Measurements from ENCODE around the gene RINL.

The RINL gene

GRCh38 chr19:38915329-38916321, 37.5 kb upstream of the RINL start:
- no peaks in the 10 kb centered on the region for H3K4me1 ChIP-seq (ENCODE audit: insufficient read depth, low read length)
- ATAC-seq (ENCODE audit: insufficient read depth, low read depth) (no peak), DNase-seq (no peak)
- no peak overlapping the region for H3K9ac ChIP-seq (ENCODE audit: low read depth, low read length)
- TF ChIP-seq, protein P1, sequence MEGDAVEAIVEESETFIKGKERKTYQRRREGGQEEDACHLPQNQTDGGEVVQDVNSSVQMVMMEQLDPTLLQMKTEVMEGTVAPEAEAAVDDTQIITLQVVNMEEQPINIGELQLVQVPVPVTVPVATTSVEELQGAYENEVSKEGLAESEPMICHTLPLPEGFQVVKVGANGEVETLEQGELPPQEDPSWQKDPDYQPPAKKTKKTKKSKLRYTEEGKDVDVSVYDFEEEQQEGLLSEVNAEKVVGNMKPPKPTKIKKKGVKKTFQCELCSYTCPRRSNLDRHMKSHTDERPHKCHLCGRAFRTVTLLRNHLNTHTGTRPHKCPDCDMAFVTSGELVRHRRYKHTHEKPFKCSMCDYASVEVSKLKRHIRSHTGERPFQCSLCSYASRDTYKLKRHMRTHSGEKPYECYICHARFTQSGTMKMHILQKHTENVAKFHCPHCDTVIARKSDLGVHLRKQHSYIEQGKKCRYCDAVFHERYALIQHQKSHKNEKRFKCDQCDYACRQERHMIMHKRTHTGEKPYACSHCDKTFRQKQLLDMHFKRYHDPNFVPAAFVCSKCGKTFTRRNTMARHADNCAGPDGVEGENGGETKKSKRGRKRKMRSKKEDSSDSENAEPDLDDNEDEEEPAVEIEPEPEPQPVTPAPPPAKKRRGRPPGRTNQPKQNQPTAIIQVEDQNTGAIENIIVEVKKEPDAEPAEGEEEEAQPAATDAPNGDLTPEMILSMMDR (IDR thresholded peaks at IDR 0.05; ENCODE audit: borderline replicate concordance, extremely low read depth, low read length, poor library complexity, severe bottlenecking): no peak
- TF ChIP-seq EZH2 (IDR thresholded peaks at IDR 0.05; ENCODE audit: borderline replicate concordance, low read depth, low read length, severe bottlenecking): no peak
- no peaks in the 10 kb centered on the region for H3K9me3 ChIP-seq (ENCODE audit: insufficient read depth, low read length, severe bottlenecking)
- H3K79me2 ChIP-seq (ENCODE audit: insufficient read depth, low read length): no peaks in the 10 kb centered on the region
- no peak overlapping the region for H3K27ac ChIP-seq (ENCODE audit: low read length)
- H3K4me3 ChIP-seq (ENCODE audit: low read depth in 1 of 2, low read length in 2 of 2): no peak overlapping the region
- no peak overlapping the region for H3K4me2 ChIP-seq (ENCODE audit: insufficient read depth, low read length)
- no peaks in the 10 kb centered on the region; the same call in 1 of the 2 replicates for H4K20me1 ChIP-seq (ENCODE audit: insufficient read depth, low read length)
- H2AFZ ChIP-seq (ENCODE audit: low read depth, low read length): no peak overlapping the region
- no peaks in the 10 kb centered on the region for H3K27me3 ChIP-seq (ENCODE audit: insufficient read depth, low read length, poor library complexity)
- H3K36me3 ChIP-seq (ENCODE audit: insufficient read depth, low read length): peaks cover 8% of the 10 kb centered on the region

DNA sequence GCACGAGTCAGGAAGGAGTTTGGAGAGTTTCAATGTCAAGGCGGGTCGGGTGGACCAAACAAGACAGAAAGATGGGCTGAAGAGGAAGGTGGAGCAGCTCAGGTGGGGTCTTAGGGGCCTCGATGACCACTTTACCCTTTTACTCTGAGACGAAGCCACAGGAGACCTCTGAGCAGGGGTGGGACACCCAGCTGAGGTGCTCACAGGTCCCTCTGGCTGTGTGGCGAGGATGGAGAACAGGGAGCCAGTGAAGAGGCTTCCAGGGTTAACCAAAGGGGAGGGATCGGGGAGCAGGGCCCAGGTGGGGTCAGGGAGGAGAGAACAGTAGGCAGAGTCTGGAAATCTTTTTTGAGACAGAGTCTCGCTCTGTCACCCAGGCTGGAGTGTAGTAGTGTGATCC, 35.9 kb upstream of the RINL start:
- H3K4me3 ChIP-seq (ENCODE audit: low read depth in 1 of 2, low read length in 2 of 2): no peak overlapping the region
- no peak overlapping the region for H3K4me2 ChIP-seq (ENCODE audit: insufficient read depth, low read length)
- no peak overlapping the region for H2AFZ ChIP-seq (ENCODE audit: low read depth, low read length)
- no peak for TF ChIP-seq EZH2 (IDR thresholded peaks at IDR 0.05; ENCODE audit: borderline replicate concordance, low read depth, low read length, severe bottlenecking)
- TF ChIP-seq, protein P1 (IDR thresholded peaks at IDR 0.05; ENCODE audit: borderline replicate concordance, extremely low read depth, low read length, poor library complexity, severe bottlenecking): no peak
- no peak for ATAC-seq (ENCODE audit: insufficient read depth, low read depth)
- no peak overlapping the region for H3K9ac ChIP-seq (ENCODE audit: low read depth, low read length)
- H3K27ac ChIP-seq (ENCODE audit: low read length): no peak overlapping the region
- DNase-seq: no peak
- no peaks in the 10 kb centered on the region for H4K20me1 ChIP-seq (ENCODE audit: insufficient read depth, low read length)
- H3K36me3 ChIP-seq (ENCODE audit: insufficient read depth, low read length): peaks cover 6% of the 10 kb centered on the region
- H3K9me3 ChIP-seq (ENCODE audit: insufficient read depth, low read length, severe bottlenecking): no peaks in the 10 kb centered on the region
- H3K27me3 ChIP-seq (ENCODE audit: insufficient read depth, low read length, poor library complexity): no peaks in the 10 kb centered on the region
- H3K79me2 ChIP-seq (ENCODE audit: insufficient read depth, low read length): no peaks in the 10 kb centered on the region
- H3K4me1 ChIP-seq (ENCODE audit: insufficient read depth, low read length): no peaks in the 10 kb centered on the region

DNA sequence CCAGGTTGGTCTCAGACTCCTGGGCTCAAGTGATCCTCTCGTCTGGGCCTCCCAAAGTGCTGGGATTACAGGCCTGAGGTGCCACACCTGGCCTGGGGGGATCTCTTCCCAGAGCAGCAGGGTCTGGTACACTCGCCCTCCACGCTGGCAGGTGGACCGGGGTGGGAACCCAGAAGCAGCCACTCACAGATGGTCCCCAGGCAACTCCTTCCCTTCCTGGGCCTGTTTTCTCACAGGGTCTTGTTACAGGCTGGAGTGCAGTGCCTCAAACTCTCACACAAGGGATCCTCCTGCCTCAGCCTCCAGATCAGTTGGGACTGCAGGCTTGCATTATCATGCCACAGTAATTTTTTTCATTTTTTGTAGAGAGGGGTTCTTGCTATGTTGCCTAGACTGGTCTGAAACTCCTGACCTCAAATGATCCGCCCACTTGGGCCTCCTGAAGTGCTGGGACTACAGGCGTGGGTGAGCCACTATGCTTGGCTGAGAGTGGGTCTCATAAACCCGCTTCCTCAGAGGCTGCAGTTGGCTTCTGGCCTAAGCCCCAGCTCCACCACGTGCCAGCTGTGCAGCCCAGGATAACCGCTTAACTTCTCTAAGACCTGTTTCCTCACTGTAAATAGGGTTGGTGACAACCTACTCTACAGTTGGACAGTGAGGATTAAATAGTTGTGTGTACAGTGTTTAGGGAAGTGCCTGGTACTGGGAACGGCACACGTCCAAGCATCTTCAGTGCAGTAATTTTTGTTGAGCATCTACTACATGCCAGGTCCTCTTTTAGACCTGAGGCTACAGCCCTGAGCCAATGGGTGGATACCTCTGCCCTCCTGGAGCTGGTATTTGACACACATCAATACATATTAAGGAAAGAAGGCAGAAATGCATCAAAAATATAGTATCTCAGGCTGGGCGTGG, 34.8 kb upstream of the RINL start:
- DNase-seq (peak; percentile 19), ATAC-seq (ENCODE audit: insufficient read depth, low read depth) (peak; percentile 22; the same call in 2 of the 3 replicates)
- H3K4me1 ChIP-seq (ENCODE audit: insufficient read depth, low read length): no peaks in the 10 kb centered on the region
- no peaks in the 10 kb centered on the region for H3K9me3 ChIP-seq (ENCODE audit: insufficient read depth, low read length, severe bottlenecking)
- no peak overlapping the region for H3K4me2 ChIP-seq (ENCODE audit: insufficient read depth, low read length)
- H3K9ac ChIP-seq (ENCODE audit: low read depth, low read length): no peak overlapping the region
- TF ChIP-seq, protein P1 (IDR thresholded peaks at IDR 0.05; ENCODE audit: borderline replicate concordance, extremely low read depth, low read length, poor library complexity, severe bottlenecking): no peak
- H3K79me2 ChIP-seq (ENCODE audit: insufficient read depth, low read length): no peaks in the 10 kb centered on the region
- no peak overlapping the region for H3K4me3 ChIP-seq (ENCODE audit: low read depth in 1 of 2, low read length in 2 of 2)
- no peaks in the 10 kb centered on the region for H3K27me3 ChIP-seq (ENCODE audit: insufficient read depth, low read length, poor library complexity)
- peaks cover 8% of the 10 kb centered on the region for H3K36me3 ChIP-seq (ENCODE audit: insufficient read depth, low read length)
- no peaks in the 10 kb centered on the region for H4K20me1 ChIP-seq (ENCODE audit: insufficient read depth, low read length)
- H2AFZ ChIP-seq (ENCODE audit: low read depth, low read length): no peak overlapping the region
- no peak overlapping the region for H3K27ac ChIP-seq (ENCODE audit: low read length)

Measured in DND-41 (cell line).